GM12865 (cell line): ENCODE data around the gene SLC6A5.

Experiments
- DNase-seq: peaks from one replicate; pipeline ENCODE4 v3.0.0; 2010; ENCODE audit warnings: low read depth
- H3K4me3 ChIP-seq: 2 replicates; pipeline ENCODE4 v1.5.1; 2011; ENCODE audit warnings: mild to moderate bottlenecking, low read depth, low read length, control low read depth
- CTCF ChIP-seq: IDR thresholded peaks from 2 replicates; pipeline ENCODE4 v1.5.1; 2011; ENCODE audit warnings: low read length, control low read depth, low read depth, inconsistent platforms; ENCODE audit not compliant: insufficient read depth; ENCODE audit errors: missing control alignments

The SLC6A5 gene

GRCh38 chr11:20676658-20677057 lies 77.2 kb downstream of the SLC6A5 start:
- TF ChIP-seq CTCF = no peak

GRCh38 chr11:20688761-20689160 lies 89.4 kb downstream of the SLC6A5 start:
- H3K4me3 ChIP-seq = no peak overlapping the region
- TF ChIP-seq CTCF = no peak
- DNase-seq = no peak

More at GRCh38 chr11:20676658-20677057, 77.2 kb downstream of the SLC6A5 start:
- no peak for DNase-seq
- no peak overlapping the region for H3K4me3 ChIP-seq

- no peak for DNase-seq
- TF ChIP-seq CTCF = no peak
- no peak overlapping the region for H3K4me3 ChIP-seq
Observed at GRCh38 chr11:20707876-20708275, 108.5 kb downstream of the SLC6A5 start.
